ENCODE data around the gene MOSPD3. TPM values are rescaled to one million over a fixed set of nuclear protein-coding genes. Genes with fewer than 3 reads are reported as not detected.

The MOSPD3 gene
- polyA plus RNA-seq, 1 donor: 23.5 TPM

Other genes starting within 250 kb of the MOSPD3 start
- gene PILRA, start 239.1 kb upstream of the MOSPD3 start, polyA plus RNA-seq (ENCODE audit: insufficient read length): 12.6 TPM
- 7.5 TPM for gene ZCWPW1, start 183.8 kb upstream of the MOSPD3 start, polyA plus RNA-seq (ENCODE audit: insufficient read length)
- 49.2 TPM for gene MEPCE, start 182.7 kb upstream of the MOSPD3 start, polyA plus RNA-seq (ENCODE audit: insufficient read length)
- gene PPP1R35, start 176.0 kb upstream of the MOSPD3 start, polyA plus RNA-seq (ENCODE audit: insufficient read length): 12.2 TPM
- 1.2 TPM for gene SPACDR, start 148.3 kb upstream of the MOSPD3 start, polyA plus RNA-seq (ENCODE audit: insufficient read length)
- 37.4 TPM for gene TSC22D4, start 133.3 kb upstream of the MOSPD3 start, polyA plus RNA-seq (ENCODE audit: insufficient read length)
- gene NYAP1, start 128.6 kb upstream of the MOSPD3 start, polyA plus RNA-seq (ENCODE audit: insufficient read length): 1.6 TPM
- gene AGFG2, start 73.3 kb upstream of the MOSPD3 start, polyA plus RNA-seq (ENCODE audit: insufficient read length): 10.0 TPM
- 4.2 TPM for gene SAP25, start 38.6 kb upstream of the MOSPD3 start, polyA plus RNA-seq (ENCODE audit: insufficient read length)
- 37.7 TPM for gene LRCH4, start 26.4 kb upstream of the MOSPD3 start, polyA plus RNA-seq (ENCODE audit: insufficient read length)
- 2.6 TPM for gene FBXO24, start 26.2 kb upstream of the MOSPD3 start, polyA plus RNA-seq (ENCODE audit: insufficient read length)
- gene PCOLCE, start 10.2 kb upstream of the MOSPD3 start, polyA plus RNA-seq (ENCODE audit: insufficient read length): 94.3 TPM
- gene TFR2, start 29.0 kb downstream of the MOSPD3 start, polyA plus RNA-seq (ENCODE audit: insufficient read length): 0.93 TPM
- gene ACTL6B, start 43.9 kb downstream of the MOSPD3 start, polyA plus RNA-seq (ENCODE audit: insufficient read length): not detected
- gene GNB2, start 61.2 kb downstream of the MOSPD3 start, polyA plus RNA-seq (ENCODE audit: insufficient read length): 162 TPM
- gene GIGYF1, start 81.7 kb downstream of the MOSPD3 start, polyA plus RNA-seq (ENCODE audit: insufficient read length): 42.7 TPM
- gene POP7, start 93.6 kb downstream of the MOSPD3 start, polyA plus RNA-seq (ENCODE audit: insufficient read length): 19.5 TPM
- 0.20 TPM for gene EPO, start 107.9 kb downstream of the MOSPD3 start, polyA plus RNA-seq (ENCODE audit: insufficient read length)
- gene ZAN, start 121.1 kb downstream of the MOSPD3 start, polyA plus RNA-seq (ENCODE audit: insufficient read length): 0.03 TPM
- gene EPHB4, start 215.0 kb downstream of the MOSPD3 start, polyA plus RNA-seq (ENCODE audit: insufficient read length): 85.3 TPM
- gene SLC12A9, start 240.2 kb downstream of the MOSPD3 start, polyA plus RNA-seq (ENCODE audit: insufficient read length): 29.9 TPM

All from left kidney (tissue), 1 donor.